Muscle of leg (tissue), 11 donors: Measurements from ENCODE around the gene STXBP4. TPM values are rescaled to one million over a fixed set of nuclear protein-coding genes. Genes with fewer than 3 reads are reported as not detected.

Source experiments
- DNase-seq: peaks from one replicate; pipeline ENCODE4 v3.0.0; 2013
- H3K27ac ChIP-seq: one replicate; pipeline ENCODE4 v1.5.1; 2013; ENCODE audit warnings: mild to moderate bottlenecking, low read length, control low read depth
- H3K27me3 ChIP-seq: one replicate; pipeline ENCODE4 v1.6.1; 2013; ENCODE audit warnings: low read length; ENCODE audit not compliant: control insufficient read depth, insufficient read depth
- H3K36me3 ChIP-seq: one replicate; pipeline ENCODE4 v1.6.1; 2013; ENCODE audit warnings: low read length; ENCODE audit not compliant: control insufficient read depth, insufficient read depth
- H3K4me1 ChIP-seq: one replicate; pipeline ENCODE4 v1.6.1; 2013; ENCODE audit warnings: low read length; ENCODE audit not compliant: control insufficient read depth, insufficient read depth
- H3K4me3 ChIP-seq: one replicate; pipeline ENCODE4 v1.5.1; 2013; ENCODE audit warnings: low read length, control low read depth
- H3K9me3 ChIP-seq: replicated peaks from 2 replicates; pipeline ENCODE4 v1.6.1; 2013; ENCODE audit warnings: low read depth, low read length; ENCODE audit not compliant: control insufficient read depth
- WGBS: methylation state at CpG from one replicate; pipeline ENCODE4 v1.1.5; 2013; ENCODE audit warnings: missing lambda C conversion rate; ENCODE audit not compliant: insufficient coverage; 5-methylcytosine and 5-hydroxymethylcytosine counted together
- polyA plus RNA-seq, 8 donors: library from polyadenylated mRNA; unstranded; fragments of 120-200 nt; gene quantifications; one replicate each; pipeline versions ENCODE4 v1.2.1 to v1.2.3, GENCODE V29; 2013; ENCODE audit warnings: inconsistent platforms in 1 of 8, low replicate concordance in 1 of 8; ENCODE audit not compliant: insufficient read length in 8 of 8, insufficient read depth in 1 of 8
- total RNA-seq: library from RNA; stranded (reverse); fragments of 120-200 nt; gene quantifications from one replicate; pipeline ENCODE4 v1.2.4, GENCODE V29; 2013

The STXBP4 gene
- total and polyA plus RNA-seq, 9 donors: 3.0 to 10.6 (median 4.1) TPM

- no peak overlapping the region for H3K27ac ChIP-seq
- no peaks in the 10 kb centered on the region for H3K4me1 ChIP-seq
- peaks cover 2% of the 10 kb centered on the region for H3K36me3 ChIP-seq
- H3K9me3 ChIP-seq: peaks cover 4% of the 10 kb centered on the region
- no peak for DNase-seq
- no peaks in the 10 kb centered on the region for H3K27me3 ChIP-seq
- H3K4me3 ChIP-seq: no peak overlapping the region
These were observed 13.8 kb downstream of the STXBP4 start for GRCh38 chr17:54982399-54982798.

- no peaks in the 10 kb centered on the region for H3K27me3 ChIP-seq
- H3K4me3 ChIP-seq: no peak overlapping the region
- no peak overlapping the region for H3K27ac ChIP-seq
- H3K9me3 ChIP-seq: peaks cover 4% of the 10 kb centered on the region
- no peak for DNase-seq
- H3K36me3 ChIP-seq: peaks cover 2% of the 10 kb centered on the region
- H3K4me1 ChIP-seq: no peaks in the 10 kb centered on the region
These were observed 14.7 kb downstream of the STXBP4 start for GRCh38 chr17:54983260-54983659.

DNA sequence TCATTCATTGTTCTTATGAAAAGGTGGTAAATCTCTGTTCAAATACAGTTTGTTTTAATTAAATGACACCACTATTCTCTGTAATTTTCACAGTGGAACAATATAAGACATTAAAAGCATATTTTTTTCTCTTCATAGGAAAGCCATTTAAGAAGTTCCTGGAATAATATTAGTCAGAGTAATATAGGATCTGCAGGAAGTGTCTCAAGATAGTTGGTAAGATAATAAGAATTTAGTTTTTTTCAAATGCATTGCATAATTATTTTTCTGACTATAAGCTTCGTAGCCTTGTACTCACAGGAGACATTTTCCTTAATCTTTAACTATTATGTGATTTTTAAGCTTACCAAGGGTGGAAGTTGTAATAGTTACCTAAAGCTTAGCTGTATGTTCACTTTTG is 16.9 kb downstream of the STXBP4 start:
- Histone ChIP-seq H3K4me3 (no peak overlapping the region), H3K36me3 (peaks cover 2% of the 10 kb centered on the region), H3K27ac (no peak overlapping the region), H3K27me3 (no peaks in the 10 kb centered on the region), H3K9me3 (peaks cover 3% of the 10 kb centered on the region), H3K4me1 (no peaks in the 10 kb centered on the region)
- no peak for DNase-seq
- no CpG with 5 or more reads among the region's 1 CpG for WGBS

DNA sequence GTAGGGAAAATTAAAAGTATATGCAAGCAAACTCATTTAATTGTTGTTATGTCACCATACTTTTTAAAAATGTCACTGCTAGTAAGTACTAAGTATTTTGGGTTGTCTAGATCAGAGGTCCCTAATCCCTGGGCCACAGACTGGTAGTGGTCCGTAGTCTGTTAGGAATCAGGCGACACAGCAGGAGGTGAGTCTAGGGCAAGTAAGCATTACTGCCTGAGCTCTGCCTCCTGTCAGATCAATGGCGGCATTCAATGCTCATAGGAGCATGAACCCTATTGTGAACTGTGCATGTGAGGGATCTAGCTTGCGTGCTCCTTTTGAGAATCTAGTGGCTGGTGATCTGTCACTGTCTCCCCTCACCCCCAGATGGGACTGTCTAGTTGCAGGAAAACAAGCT is 21.6 kb downstream of the STXBP4 start:
- Histone ChIP-seq H3K4me1 (no peaks in the 10 kb centered on the region), H3K27ac (no peak overlapping the region), H3K27me3 (no peaks in the 10 kb centered on the region), H3K9me3 (no peaks in the 10 kb centered on the region), H3K4me3 (no peak overlapping the region), H3K36me3 (peaks cover 2% of the 10 kb centered on the region)
- no peak for DNase-seq
- WGBS: 81% methylated on average over 2 of the region's 4 CpGs

GRCh38 chr17:54991567-54991966 is 23.0 kb downstream of the STXBP4 start:
- H3K9me3 ChIP-seq: no peaks in the 10 kb centered on the region
- DNase-seq: no peak
- no peak overlapping the region for H3K27ac ChIP-seq
- H3K27me3 ChIP-seq: no peaks in the 10 kb centered on the region
- no peak overlapping the region for H3K4me3 ChIP-seq
- H3K4me1 ChIP-seq: no peaks in the 10 kb centered on the region
- WGBS: no CpG with 5 or more reads among the region's 1 CpG
- peaks cover 2% of the 10 kb centered on the region for H3K36me3 ChIP-seq

GRCh38 chr17:54992797-54993639 is 24.5 kb downstream of the STXBP4 start:
- no peak overlapping the region for H3K27ac ChIP-seq
- peak; percentile 60 for DNase-seq
- H3K9me3 ChIP-seq: no peaks in the 10 kb centered on the region
- H3K36me3 ChIP-seq: no peaks in the 10 kb centered on the region
- H3K27me3 ChIP-seq: no peaks in the 10 kb centered on the region
- 80% methylated on average over 3 of the region's 8 CpGs for WGBS
- H3K4me1 ChIP-seq: no peaks in the 10 kb centered on the region
- H3K4me3 ChIP-seq: no peak overlapping the region

GRCh38 chr17:54996441-54996840 is 27.9 kb downstream of the STXBP4 start:
- no CpG with 5 or more reads among the region's 1 CpG for WGBS
- no peak overlapping the region for H3K27ac ChIP-seq

DNA sequence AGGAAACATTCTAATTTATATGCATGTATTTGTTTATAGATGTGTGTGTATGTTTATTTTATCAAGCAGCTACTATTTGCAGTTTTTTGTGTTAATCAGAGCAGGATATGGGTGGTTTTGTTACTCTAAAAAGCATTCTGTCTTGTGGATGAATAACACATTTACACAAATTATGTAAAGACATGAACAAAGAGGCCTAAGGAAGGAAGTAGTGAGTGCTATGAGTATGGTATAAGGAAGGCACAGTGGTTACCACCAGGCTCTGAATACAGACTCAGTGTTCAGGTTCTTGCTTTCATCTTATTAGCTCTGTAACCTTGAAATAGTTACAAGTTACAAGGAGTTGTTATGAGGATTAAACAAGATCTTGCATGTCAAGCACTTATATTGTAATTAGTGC is 33.9 kb downstream of the STXBP4 start:
- no peak for DNase-seq
- H3K4me3 ChIP-seq: no peak overlapping the region
- no peaks in the 10 kb centered on the region for H3K27me3 ChIP-seq
- peaks cover 2% of the 10 kb centered on the region for H3K36me3 ChIP-seq
- H3K9me3 ChIP-seq: no peaks in the 10 kb centered on the region
- no peaks in the 10 kb centered on the region for H3K4me1 ChIP-seq
- H3K27ac ChIP-seq: no peak overlapping the region

More at GRCh38 chr17:54996441-54996840, 27.9 kb downstream of the STXBP4 start:
- H3K4me1 ChIP-seq: no peaks in the 10 kb centered on the region
- H3K27me3 ChIP-seq: no peaks in the 10 kb centered on the region
- DNase-seq: no peak
- H3K36me3 ChIP-seq: peaks cover 2% of the 10 kb centered on the region
- no peaks in the 10 kb centered on the region for H3K9me3 ChIP-seq
- H3K4me3 ChIP-seq: no peak overlapping the region

DNA sequence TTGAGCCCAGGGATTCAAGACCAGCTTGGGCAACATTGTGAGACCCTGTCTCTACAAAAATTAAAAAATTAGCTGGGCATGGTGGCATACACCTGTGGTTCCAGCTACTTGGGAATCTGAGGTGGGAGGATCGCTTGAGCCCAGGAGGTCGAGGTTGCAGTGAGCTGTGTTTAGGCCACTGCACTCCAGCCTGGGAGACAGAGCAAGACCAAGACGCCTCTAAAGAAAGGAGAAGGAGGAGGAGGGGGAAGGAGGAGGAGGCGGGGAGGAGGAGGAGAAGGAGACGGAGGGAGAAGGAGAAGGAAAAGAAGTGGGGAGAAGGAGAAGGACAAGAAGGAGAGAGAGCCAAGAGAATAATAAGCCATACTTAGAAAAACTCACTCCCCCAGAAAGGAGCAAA is 35.9 kb downstream of the STXBP4 start:
- H3K4me3 ChIP-seq: no peak overlapping the region
- no peaks in the 10 kb centered on the region for H3K27me3 ChIP-seq
- no peaks in the 10 kb centered on the region for H3K4me1 ChIP-seq
- no peaks in the 10 kb centered on the region for H3K9me3 ChIP-seq
- no peak for DNase-seq
- H3K27ac ChIP-seq: no peak overlapping the region
- H3K36me3 ChIP-seq: peaks cover 2% of the 10 kb centered on the region
- WGBS: 69% methylated on average over 3 of the region's 5 CpGs

- H3K4me1 ChIP-seq: no peaks in the 10 kb centered on the region
- no peaks in the 10 kb centered on the region for H3K27me3 ChIP-seq
- H3K27ac ChIP-seq: no peak overlapping the region
- H3K4me3 ChIP-seq: no peak overlapping the region
- WGBS: no CpG with 5 or more reads among the region's 1 CpG
- no peak for DNase-seq
- no peaks in the 10 kb centered on the region for H3K9me3 ChIP-seq
- no peaks in the 10 kb centered on the region for H3K36me3 ChIP-seq
These were observed 37.0 kb downstream of the STXBP4 start for GRCh38 chr17:55005520-55005919.

- H3K27ac ChIP-seq: no peak overlapping the region
- no peaks in the 10 kb centered on the region for H3K9me3 ChIP-seq
- no peak for DNase-seq
- no peaks in the 10 kb centered on the region for H3K4me1 ChIP-seq
- no CpG with 5 or more reads among the region's 1 CpG for WGBS
- H3K4me3 ChIP-seq: no peak overlapping the region
- no peaks in the 10 kb centered on the region for H3K27me3 ChIP-seq
- no peaks in the 10 kb centered on the region for H3K36me3 ChIP-seq
These were observed 55.1 kb downstream of the STXBP4 start for GRCh38 chr17:55023626-55024025.
